AG09319 (cell line): ENCODE results near the gene MCAM.

Source experiments
- DNase-seq: peaks from one replicate; pipeline ENCODE4 v3.0.0-alpha.2; 2010; ENCODE audit warnings: low read depth; ENCODE audit errors: extremely low read depth
- TF ChIP-seq, protein P1 (sequence below): IDR thresholded peaks from 2 replicates; pipeline ENCODE4 v1.5.1; 2011; ENCODE audit warnings: low read depth, mild to moderate bottlenecking, inconsistent platforms, low read length, moderate library complexity

MCAM gene

GRCh38 chr11:119300198-119300964, 16.5 kb downstream of the MCAM start:
- DNase-seq: no peak
- TF ChIP-seq, protein P1, sequence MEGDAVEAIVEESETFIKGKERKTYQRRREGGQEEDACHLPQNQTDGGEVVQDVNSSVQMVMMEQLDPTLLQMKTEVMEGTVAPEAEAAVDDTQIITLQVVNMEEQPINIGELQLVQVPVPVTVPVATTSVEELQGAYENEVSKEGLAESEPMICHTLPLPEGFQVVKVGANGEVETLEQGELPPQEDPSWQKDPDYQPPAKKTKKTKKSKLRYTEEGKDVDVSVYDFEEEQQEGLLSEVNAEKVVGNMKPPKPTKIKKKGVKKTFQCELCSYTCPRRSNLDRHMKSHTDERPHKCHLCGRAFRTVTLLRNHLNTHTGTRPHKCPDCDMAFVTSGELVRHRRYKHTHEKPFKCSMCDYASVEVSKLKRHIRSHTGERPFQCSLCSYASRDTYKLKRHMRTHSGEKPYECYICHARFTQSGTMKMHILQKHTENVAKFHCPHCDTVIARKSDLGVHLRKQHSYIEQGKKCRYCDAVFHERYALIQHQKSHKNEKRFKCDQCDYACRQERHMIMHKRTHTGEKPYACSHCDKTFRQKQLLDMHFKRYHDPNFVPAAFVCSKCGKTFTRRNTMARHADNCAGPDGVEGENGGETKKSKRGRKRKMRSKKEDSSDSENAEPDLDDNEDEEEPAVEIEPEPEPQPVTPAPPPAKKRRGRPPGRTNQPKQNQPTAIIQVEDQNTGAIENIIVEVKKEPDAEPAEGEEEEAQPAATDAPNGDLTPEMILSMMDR: no peak

DNA sequence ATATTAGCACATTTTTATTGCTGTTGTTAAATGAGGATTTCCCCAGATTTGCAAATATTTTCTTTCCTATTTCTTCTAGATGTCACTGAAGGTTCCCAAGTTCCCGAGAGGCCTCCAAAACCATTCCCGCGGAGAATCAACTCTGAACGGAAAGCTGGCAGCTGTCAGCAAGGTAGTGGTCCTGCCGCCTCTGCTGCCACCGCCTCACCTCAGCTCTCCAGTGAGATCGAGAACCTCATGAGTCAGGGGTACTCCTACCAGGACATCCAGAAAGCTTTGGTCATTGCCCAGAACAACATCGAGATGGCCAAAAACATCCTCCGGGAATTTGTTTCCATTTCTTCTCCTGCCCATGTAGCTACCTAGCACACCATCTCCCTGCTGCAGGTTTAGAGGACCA, 17.5 kb downstream of the MCAM start:
- TF ChIP-seq, protein P1: no peak

DNA sequence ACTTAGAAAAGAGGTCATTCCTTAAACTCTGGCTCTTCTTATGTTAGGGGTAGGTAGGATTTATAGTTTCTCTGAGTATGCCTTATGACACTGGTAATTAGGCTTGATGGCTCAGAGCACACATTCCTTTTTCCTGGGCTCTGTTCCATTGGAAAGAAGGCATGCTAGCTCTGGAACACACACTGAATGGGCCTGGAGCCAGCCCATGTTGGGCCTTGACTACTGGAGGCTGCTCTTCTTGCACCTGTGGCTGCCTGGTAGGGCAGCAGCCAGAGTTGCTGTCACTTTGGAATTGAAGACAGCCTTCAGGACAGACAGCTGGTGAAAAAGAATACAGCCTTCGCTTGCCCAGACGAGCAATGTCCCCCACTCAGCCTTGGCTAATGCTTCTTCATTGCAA, 18.2 kb downstream of the MCAM start:
- TF ChIP-seq, protein P1: no peak
- no peak for DNase-seq

More for the DNA sequence above, 17.5 kb downstream of the MCAM start:
- DNase-seq: no peak

DNA sequence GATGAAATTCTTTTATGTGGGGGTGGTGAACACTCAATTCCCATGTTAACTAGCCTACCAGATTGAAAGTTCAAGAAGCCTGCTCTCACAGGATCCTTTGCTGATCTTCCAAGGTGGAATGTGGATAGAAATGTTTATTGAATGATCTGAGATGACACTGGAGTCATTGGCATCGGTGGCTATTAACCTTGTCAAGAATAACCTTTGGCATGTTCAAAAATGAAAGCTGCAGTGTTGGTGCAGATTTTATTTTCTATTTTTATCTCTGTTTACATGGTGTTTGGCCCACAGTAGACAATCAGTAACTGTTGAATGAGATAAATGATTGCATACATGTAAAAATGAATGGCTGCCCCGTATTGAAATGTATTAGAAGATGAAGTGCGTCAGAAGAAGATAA, 19.0 kb downstream of the MCAM start:
- TF ChIP-seq, protein P1: no peak
- no peak for DNase-seq

GRCh38 chr11:119295178-119295577, 21.8 kb downstream of the MCAM start:
- DNase-seq: peak; percentile 14
- TF ChIP-seq, protein P1: no peak; the same call in 1 of the 2 replicates

GRCh38 chr11:119293461-119293860, 23.5 kb downstream of the MCAM start:
- TF ChIP-seq, protein P1: no peak
- no peak for DNase-seq

- TF ChIP-seq, protein P1: no peak
- no peak for DNase-seq
These were observed 25.9 kb downstream of the MCAM start for GRCh38 chr11:119290894-119291497.
